GM10266 (cell line): ENCODE results near the gene QRFP.

Source experiments
- DNase-seq: peaks from one replicate; pipeline ENCODE4 v3.0.0; 2012; ENCODE audit errors: extremely low spot score
- TF ChIP-seq, protein P1 (sequence below): IDR thresholded peaks from 2 replicates; pipeline ENCODE4 v1.5.1; 2012; ENCODE audit warnings: mild to moderate bottlenecking, low read depth; ENCODE audit not compliant: control insufficient read depth, insufficient read depth; ENCODE audit errors: missing control alignments

QRFP gene

DNA sequence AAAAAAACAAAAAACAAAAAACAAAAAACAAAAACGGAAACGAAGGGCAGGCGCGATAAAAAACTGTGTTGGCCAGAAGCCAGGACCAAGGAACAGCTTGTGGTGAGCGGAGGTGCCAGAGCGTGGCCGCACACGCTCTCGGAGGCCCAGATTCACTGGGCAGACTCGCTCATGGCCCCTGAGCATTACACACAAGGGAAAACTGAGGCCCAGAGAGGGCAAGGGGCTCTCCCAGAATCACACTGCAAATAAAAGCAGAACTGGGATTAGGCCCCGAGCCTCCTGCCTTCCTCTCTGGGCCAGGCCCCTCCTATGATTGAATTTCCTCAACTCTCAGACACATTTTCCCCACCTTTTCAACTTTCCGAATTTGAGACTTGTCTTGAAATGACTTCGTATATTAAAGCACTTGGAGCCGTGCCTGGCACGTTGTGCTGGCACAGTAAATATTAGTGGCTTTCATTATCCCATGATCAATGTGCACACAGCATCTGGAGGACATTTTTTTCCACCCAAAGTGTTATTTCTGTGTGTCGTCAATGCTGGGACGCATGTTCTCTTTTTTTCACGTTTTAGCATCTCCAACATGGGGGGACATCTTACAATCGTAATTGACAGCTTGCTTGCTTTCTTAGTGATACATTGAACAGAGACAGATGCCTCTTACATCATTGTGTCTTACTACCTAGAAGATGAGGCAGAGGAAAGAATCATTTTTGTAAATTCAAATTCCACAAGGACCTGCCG, 35.1 kb upstream of the QRFP start:
- DNase-seq, result peak; percentile 77
- TF ChIP-seq, protein P1, sequence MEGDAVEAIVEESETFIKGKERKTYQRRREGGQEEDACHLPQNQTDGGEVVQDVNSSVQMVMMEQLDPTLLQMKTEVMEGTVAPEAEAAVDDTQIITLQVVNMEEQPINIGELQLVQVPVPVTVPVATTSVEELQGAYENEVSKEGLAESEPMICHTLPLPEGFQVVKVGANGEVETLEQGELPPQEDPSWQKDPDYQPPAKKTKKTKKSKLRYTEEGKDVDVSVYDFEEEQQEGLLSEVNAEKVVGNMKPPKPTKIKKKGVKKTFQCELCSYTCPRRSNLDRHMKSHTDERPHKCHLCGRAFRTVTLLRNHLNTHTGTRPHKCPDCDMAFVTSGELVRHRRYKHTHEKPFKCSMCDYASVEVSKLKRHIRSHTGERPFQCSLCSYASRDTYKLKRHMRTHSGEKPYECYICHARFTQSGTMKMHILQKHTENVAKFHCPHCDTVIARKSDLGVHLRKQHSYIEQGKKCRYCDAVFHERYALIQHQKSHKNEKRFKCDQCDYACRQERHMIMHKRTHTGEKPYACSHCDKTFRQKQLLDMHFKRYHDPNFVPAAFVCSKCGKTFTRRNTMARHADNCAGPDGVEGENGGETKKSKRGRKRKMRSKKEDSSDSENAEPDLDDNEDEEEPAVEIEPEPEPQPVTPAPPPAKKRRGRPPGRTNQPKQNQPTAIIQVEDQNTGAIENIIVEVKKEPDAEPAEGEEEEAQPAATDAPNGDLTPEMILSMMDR, result no peak

DNA sequence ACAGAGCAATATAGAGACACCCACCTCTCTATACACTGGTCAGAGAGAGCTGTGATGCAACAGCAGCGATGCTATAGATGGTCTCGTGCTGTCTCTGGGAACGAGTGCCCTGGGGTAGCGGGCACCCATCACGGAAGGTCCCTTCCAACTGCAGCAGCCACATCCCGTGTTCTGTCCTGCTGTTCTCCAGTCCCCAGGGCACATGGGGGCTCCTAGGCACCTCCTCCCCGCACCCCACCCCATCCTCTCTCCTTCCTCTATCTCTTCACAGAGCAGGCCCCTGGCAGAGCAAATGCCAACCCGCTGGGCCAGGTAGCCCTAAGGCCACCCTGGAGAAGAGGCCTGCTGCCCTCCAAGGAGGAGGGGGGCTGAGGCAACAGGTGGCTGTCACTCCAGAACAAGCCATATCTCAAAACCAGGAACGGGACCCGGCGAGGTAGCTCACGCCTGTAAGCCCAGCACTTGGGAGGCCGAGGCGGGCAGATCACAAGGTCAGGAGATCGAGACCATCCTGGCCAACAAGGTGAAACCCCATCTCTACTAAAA, 34.3 kb upstream of the QRFP start:
- DNase-seq, result no peak

DNA sequence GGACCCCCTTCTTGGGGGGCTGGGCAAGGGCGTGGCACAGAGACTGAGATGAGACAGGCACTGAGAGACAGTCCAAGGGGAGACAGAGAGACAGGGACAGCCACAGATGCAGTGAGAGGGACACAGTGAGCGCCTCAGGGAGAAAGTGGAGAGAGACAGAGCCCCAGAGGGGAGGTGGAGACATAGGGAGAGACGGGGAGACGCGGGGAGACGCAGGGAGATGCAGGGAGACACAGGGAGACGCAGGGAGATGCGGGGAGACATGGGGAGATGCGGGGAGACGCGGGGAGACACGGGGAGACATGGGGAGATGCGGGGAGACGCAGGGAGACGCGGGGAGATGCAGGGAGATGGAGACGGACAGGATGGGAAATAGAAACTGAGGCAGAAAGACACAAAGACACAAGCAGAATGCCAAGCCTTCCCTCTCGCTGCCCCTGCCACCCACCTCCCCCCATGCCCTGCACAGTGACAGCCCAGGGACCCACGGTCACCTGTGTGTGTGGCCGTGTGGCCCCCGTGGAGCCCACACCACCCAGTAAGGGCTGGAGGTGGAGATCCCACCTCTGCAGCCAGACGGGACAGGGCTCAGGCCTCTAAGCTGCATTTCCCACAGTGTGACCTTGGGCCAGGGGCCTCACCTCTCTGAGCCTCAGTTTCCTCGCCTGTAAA, 33.7 kb upstream of the QRFP start:
- TF ChIP-seq, protein P1, result no peak
- no peak for DNase-seq

More for the DNA sequence above, 34.3 kb upstream of the QRFP start:
- TF ChIP-seq, protein P1, result no peak

DNA sequence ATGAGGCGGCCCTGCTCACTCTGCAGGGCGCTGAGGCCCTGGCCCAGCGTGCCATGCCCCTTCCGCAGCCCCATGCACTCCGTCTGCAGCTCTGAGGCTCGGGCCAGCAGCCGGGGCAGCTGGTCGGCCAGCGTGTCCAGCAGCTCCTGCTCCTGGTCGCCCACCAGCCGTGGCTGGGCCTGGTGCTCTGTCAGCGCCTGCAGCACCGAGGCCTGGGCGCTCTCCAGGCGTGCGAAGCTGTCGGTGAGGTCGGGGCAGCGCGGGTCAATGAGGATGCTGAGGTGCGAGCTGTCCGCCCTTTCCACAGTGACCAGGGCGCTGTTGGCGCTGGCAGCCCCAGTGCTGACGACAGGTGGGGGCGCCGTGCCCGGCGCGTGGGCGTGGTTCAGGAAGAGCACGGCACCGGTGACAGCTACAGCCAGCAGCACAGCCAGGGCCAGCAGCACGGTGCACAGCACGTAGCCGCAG, 33.0 kb upstream of the QRFP start:
- TF ChIP-seq, protein P1, result no peak
- DNase-seq, result no peak

DNA sequence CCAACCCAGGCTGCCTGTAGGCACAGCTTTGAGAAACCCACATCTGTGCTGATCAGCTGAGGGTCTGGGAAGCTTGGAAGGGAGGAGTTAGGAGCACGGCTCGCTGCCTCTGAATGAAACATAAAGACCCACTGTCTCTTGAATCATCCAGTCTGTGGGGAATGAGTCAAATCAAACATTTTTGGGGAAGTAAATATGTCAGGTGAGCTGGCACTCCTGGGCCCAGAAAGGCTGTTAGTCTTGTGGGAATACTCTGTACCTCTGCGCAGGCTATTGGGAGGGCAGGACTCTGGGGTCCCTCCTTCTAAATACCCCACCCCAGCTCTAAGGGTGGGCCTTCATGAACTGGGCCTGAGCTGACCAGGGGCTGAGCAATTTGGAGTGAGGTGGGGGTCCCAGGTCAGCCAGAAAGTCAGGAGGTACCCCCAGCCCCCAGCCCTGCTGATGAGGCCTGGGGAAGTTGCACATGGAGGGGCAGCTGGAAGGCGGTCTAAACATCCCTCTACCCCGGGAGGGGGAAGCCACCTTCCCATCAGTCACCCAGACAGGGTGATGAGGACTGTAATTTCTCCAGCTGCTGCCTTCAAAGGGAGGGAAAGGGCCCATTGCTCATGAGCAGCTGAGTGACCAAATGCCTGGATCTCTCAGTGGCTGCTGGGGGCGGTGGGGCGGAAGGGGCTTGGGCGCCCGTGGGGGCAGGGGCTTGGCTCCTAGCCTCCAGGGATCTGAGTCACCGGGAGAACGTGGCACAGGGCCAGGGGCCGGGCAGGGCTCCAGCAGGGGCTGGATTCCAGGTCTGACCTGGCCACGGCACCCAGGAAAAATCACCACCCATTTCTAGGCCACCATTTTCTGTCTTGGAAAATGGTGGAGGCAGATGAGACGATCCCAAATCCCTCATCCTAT, 31.6 kb upstream of the QRFP start:
- peak; percentile 78 for DNase-seq
- TF ChIP-seq, protein P1, result no peak

DNA sequence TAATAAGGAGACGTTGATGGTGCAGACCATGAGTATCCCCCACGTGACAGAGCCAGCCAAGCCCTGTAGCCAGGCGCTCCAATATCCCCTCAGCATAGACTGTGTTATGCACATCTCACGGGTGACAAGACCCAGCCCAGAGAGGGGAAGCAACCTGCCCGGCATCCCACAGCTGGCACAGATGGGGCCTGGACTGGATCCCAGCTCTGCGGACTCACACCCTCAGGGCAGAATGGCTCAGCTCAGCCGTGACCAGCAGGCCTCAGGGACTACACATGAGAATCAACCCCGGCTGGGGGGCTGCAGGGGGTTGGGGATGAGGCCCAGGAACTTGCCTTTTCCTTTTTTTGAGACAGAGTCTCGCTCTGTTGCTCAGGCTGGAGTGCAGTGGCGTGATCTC, 30.7 kb upstream of the QRFP start:
- no peak for DNase-seq
- TF ChIP-seq, protein P1, result no peak
